Measurements from ENCODE around the gene PTPN1. TPM values are rescaled to one million over a fixed set of nuclear protein-coding genes. Genes with fewer than 3 reads are reported as not detected.

The PTPN1 gene
- total and polyA plus RNA-seq, 2 of the 4 experiments (the other 2 are of a cell fraction), result 31.7 to 37.4 TPM

- dilution Hi-C loops (cut with HindIII; ENCODE audit: low sequenced_read_pairs, unreplicated experiment), result no loop called here
- Histone ChIP-seq H3K56ac (ENCODE audit: extremely low read depth, insufficient read depth, low read length) (no peak overlapping the region), H4K5ac (ENCODE audit: low read depth, low read length) (no peak overlapping the region), H3K36me3 (ENCODE audit: control insufficient read depth, insufficient read depth, low read length) (peaks cover 10% of the 10 kb centered on the region), H3K4ac (ENCODE audit: low read depth, low read length) (0 out of 2 replicates have a peak overlapping the region, but pooled peaks have one; percentile 17), H2BK5ac (ENCODE audit: low read depth, low read length, poor library complexity, severe bottlenecking) (peak overlapping the region; percentile 10), H2BK15ac (ENCODE audit: low read depth, low read length) (no peak overlapping the region; the same call in 2 of the 3 replicates), H2AFZ (replicated peaks; ENCODE audit: low read length, poor library complexity) (no peak overlapping the region), H3K23ac (ENCODE audit: low read depth, low read length) (peak overlapping the region; percentile 60), H4K8ac (ENCODE audit: low read depth in 2 of 2, low read length in 2 of 2) (no peak overlapping the region), H2BK120ac (ENCODE audit: low read depth, low read length) (no peak overlapping the region), H2BK20ac (ENCODE audit: low read depth, low read length) (no peak overlapping the region), H3K14ac (replicated peaks; ENCODE audit: low read depth, low read length) (peak overlapping the region; percentile 29; the same call in 1 of the 2 replicates), H3K9ac (ENCODE audit: low read depth, low read length) (no peak overlapping the region), H2AK5ac (ENCODE audit: low read depth, low read length) (peak overlapping the region; percentile 36; the same call in 1 of the 2 replicates), H3K27ac (ENCODE audit: insufficient read depth, low read length) (no peak overlapping the region), H3K18ac (ENCODE audit: low read depth, low read length) (no peak overlapping the region), H3K27me3 (ENCODE audit: control insufficient read depth, insufficient read depth, low read length) (no peaks in the 10 kb centered on the region), H3K4me1 (ENCODE audit: control insufficient read depth, insufficient read depth, low read length) (peaks cover 19% of the 10 kb centered on the region), H3K79me1 (ENCODE audit: low read depth in 1 of 2, low read length in 2 of 2) (peaks cover 0 to 57% of the 10 kb centered on the region in 2 experiments; a peak in 2 of 4 replicates), H2AK9ac (replicated peaks; ENCODE audit: low read depth, low read length, poor library complexity) (no peak overlapping the region), H3K4me3 (ENCODE audit: insufficient read depth, low read depth, low read length) (no peak overlapping the region), H4K20me1 (ENCODE audit: insufficient read depth, low read length) (peaks cover 66% of the 10 kb centered on the region), H3K4me2 (ENCODE audit: low read depth, low read length) (no peak overlapping the region), H3K9me1 (ENCODE audit: insufficient read depth, low read length) (peaks cover 22% of the 10 kb centered on the region), H4K91ac (ENCODE audit: insufficient read depth, low read depth, low read length) (no peak overlapping the region), H3K9me3 (ENCODE audit: control insufficient read depth, insufficient read depth, low read length) (no peaks in the 10 kb centered on the region)
- POLR2A ChIA-PET (ENCODE audit: unreplicated experiment), result no interaction called here
- in situ Hi-C loops (cut with MboI; ENCODE audit: low sequenced_read_pairs), result no loop called here
- CTCF ChIA-PET, result no interaction called here
- WGBS, 2 experiments (ENCODE audit: extremely low coverage in 2 of 2, insufficient read length in 1 of 2), result no CpG with 5 or more reads among the region's 1 CpG
- no TSS peak for BruUV-seq (replicated peaks)
- intact Hi-C loops (cut with micrococcal nuclease), result no loop called here
- no peak for ATAC-seq (ENCODE audit: low read depth)
- peak; percentile 69; the same call in 1 of the 2 replicates for TF ChIP-seq MAZ (IDR thresholded peaks at IDR 0.05; ENCODE audit: borderline replicate concordance, low read depth, low read length)
- TF ChIP-seq MAFK (IDR thresholded peaks at IDR 0.05; ENCODE audit: low read depth, low read length), result no peak
- no peak for DNase-seq
These were observed 5.4 kb downstream of the PTPN1 start for GRCh38 chr20:50515471-50516106.
